GM08714 (cell line): ENCODE measurements around the gene GNRHR.
"Not testable (repeated sequence)": the region's sequence is repeated elsewhere in the genome, so short reads cannot be mapped to it uniquely, and the experiment has no call there.

Experiments
- H3K4me3 ChIP-seq: fragments of 200-500 bp; sonication (Bioruptor generic); 2 replicates; pipeline ENCODE4 v1.5.1; 2014; ENCODE audit warnings: mild to moderate bottlenecking, low read length, inconsistent platforms
- ZNF274 ChIP-seq: IDR thresholded peaks from 2 replicates; pipeline ENCODE4 v1.6.1; 2012; ENCODE audit warnings: mild to moderate bottlenecking, low read depth, low read length

Gene GNRHR

GRCh38 chr4:67719953-67720617 lies 34.1 kb downstream of the GNRHR start:
- TF ChIP-seq ZNF274: no peak
- H3K4me3 ChIP-seq: no peak overlapping the region

- H3K4me3 ChIP-seq: no peak overlapping the region
- no peak for TF ChIP-seq ZNF274
Measured at GRCh38 chr4:67718848-67719247, 35.3 kb downstream of the GNRHR start.

- no peak overlapping the region for H3K4me3 ChIP-seq
- no peak for TF ChIP-seq ZNF274
Measured at GRCh38 chr4:67717586-67717985, 36.6 kb downstream of the GNRHR start.

- no peak overlapping the region for H3K4me3 ChIP-seq
- TF ChIP-seq ZNF274: no peak
Measured at GRCh38 chr4:67714955-67715354, 39.2 kb downstream of the GNRHR start.

- TF ChIP-seq ZNF274: no peak
- H3K4me3 ChIP-seq: no peak overlapping the region
Measured at GRCh38 chr4:67714248-67714583, 40.0 kb downstream of the GNRHR start.

GRCh38 chr4:67713529-67714247 lies 40.5 kb downstream of the GNRHR start:
- no peak overlapping the region for H3K4me3 ChIP-seq

GRCh38 chr4:67712650-67713528 lies 41.3 kb downstream of the GNRHR start:
- no peak for TF ChIP-seq ZNF274
- no peak overlapping the region for H3K4me3 ChIP-seq

More at GRCh38 chr4:67713529-67714247, 40.5 kb downstream of the GNRHR start:
- TF ChIP-seq ZNF274: no peak

GRCh38 chr4:67712000-67712625 lies 42.1 kb downstream of the GNRHR start:
- no peak for TF ChIP-seq ZNF274
- H3K4me3 ChIP-seq: no peak overlapping the region

GRCh38 chr4:67706682-67707081 lies 47.5 kb downstream of the GNRHR start:
- H3K4me3 ChIP-seq: not testable (repeated sequence)

GRCh38 chr4:67704843-67705242 lies 49.3 kb downstream of the GNRHR start:
- no peak for TF ChIP-seq ZNF274
- no peak overlapping the region for H3K4me3 ChIP-seq

GRCh38 chr4:67702166-67702565 lies 52.0 kb downstream of the GNRHR start:
- H3K4me3 ChIP-seq: peak overlapping the region; percentile 70; the same call in 1 of the 2 replicates

GRCh38 chr4:67701517-67701850 lies 52.7 kb downstream of the GNRHR start:
- H3K4me3 ChIP-seq: peak overlapping the region; percentile 70
- TF ChIP-seq ZNF274: no peak

More at GRCh38 chr4:67702166-67702565, 52.0 kb downstream of the GNRHR start:
- no peak for TF ChIP-seq ZNF274

- H3K4me3 ChIP-seq: peak within 1 kb of the TSS; percentile 98
- TF ChIP-seq ZNF274: no peak
Measured at GRCh38 chr4:67700738-67701516, 53.3 kb downstream of the GNRHR start, which contains the start of gene UBA6. TSS of gene UBA6 (minus strand) at chr4:67701155. CDS start at chr4:67701119, 36 bp downstream.
